Stimulated activated CD8-positive, alpha-beta memory T cell treated with anti-CD3 and anti-CD28 coated beads, Interleukin-4, amount 100 ng/mL, for 1 hour (primary cell): ENCODE results near the gene ALOX15.
"Not testable (repeated sequence)": the region's sequence is repeated elsewhere in the genome, so short reads cannot be mapped to it uniquely, and the experiment has no call there.

Source experiments
- DNase-seq, 2 donors: peaks; one replicate each; pipeline ENCODE4 v3.0.0-alpha.2; 2020; ENCODE audit warnings: low read depth in 2 of 2, low spot score in 1 of 2

The ALOX15 gene

DNA sequence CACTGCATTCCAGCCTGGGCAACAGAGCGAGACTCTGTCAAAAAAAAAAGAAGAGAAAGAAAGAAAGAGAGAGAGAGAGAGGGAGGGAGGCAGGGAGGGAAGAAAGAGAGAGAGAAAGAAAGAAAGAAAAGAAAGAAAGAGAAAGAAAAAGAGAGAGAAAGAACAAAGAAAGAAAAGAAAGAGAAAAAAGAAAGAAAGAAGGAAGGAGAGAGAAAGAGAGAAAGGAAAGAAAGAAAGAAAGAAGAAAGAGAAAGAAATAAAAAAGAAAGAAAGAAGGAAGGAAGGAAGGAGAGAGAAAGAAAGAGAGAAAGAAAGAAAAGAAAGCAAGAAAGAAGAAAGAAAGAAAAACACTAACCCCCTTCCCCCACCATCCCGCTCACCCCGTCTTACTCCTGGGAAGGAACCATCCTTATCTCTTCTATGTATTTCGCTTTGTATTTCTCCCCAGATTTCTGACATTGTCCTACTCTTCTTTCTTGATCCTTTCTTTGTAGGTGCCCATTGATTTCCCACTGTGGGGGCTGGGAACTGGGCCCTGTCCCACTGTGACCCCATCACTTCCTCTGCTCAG, 20.9 kb downstream of the ALOX15 start:
- no peak for DNase-seq

DNA sequence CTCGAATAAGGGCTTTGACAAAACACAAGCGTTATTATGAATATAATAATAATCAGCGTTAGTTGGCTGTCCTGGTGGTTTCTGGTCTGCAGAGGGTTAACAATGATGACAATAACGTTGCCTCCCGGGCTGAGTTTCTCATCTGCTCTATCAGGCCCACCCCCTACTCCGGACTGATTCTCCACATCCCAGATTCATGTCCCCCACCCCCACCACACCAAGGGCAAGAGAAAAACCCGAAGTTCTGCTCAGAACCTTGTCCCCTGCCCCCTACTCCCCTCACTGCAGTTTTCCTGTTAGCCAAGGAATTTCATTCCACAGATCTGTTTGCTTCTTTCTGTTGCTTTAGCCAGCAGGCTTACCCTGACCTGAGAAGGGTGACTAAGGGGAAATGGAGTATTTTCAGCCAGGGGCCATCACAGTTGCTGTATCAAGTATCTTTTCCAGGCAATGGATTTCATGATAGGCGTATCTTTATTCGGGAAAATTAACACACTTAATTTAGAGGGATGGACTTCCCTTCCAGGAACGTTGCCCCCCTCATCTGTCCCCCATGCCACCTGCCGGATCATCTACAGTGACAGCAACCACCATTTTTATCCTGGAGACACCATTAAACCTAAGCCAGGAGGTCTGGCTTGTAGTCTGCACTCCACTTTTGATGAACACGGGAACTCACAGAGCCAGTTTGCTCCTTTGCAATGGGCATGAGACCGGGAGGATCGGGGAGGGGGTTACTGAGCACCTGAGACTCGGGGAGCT, 23.7 kb downstream of the ALOX15 start:
- no peak for DNase-seq

DNA sequence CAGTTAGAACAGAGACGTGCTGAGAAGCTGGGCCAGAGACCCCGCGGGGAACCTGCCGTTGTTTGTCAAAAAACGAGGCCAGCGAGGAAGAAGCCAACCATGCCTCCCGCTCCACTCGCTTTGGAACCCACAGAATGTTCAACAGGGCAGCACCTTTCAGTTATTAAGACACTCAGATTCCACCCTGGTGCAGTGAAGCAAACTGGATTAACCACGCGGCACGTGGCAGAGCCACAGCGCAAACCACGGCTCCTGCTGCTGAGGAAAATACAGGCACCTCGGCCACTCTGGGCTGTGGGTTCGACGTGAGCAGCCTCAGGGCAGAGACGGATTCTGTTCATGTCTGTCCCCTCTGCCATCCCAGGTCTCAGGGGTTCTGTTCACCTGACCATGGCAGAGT, 24.4 kb downstream of the ALOX15 start:
- no peak for DNase-seq

DNA sequence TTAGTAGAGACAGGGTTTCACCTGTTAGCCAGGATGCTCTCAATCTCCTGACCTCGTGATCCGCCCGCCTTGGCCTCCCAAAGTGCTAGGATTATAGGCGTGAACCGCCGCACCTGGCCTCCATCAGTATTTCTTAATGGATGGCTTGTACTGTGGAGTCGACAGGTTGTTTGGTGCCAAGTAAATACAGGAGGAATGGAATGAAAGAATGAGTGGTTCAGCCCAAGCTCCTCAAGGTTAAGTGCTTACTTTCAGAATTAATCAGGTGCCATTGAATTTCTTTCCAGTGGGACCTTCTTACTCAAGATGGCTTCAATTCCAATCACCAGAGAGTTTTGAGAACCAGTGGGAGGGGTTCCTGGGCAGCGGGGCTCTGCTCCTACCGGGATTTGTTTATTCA, 25.0 kb downstream of the ALOX15 start:
- DNase-seq: no peak

DNA sequence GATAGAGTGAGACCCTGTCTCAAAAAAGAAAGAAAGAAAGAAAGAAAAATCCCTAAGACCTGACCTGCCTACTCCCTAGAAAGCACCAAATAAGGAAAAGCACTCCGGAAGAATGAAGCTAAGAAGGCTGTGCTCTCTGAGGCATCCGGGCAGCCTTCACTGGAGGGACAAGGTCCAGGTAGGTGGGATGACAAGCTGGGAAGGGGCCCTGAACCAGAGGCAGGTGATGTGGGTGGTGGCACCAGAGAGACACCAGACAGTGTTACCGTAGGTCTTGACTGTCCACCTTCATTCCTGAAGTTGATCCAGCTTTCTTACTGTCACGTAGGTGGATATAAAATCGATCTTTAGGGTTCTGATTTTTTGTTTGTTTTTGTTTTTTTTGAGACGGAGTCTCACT, 30.8 kb downstream of the ALOX15 start:
- no peak for DNase-seq

- DNase-seq: no peak
Measured at GRCh38 chr17:4610162-4610561, 31.3 kb downstream of the ALOX15 start.

- no peak for DNase-seq
Measured at GRCh38 chr17:4609761-4610160, 31.7 kb downstream of the ALOX15 start.

DNA sequence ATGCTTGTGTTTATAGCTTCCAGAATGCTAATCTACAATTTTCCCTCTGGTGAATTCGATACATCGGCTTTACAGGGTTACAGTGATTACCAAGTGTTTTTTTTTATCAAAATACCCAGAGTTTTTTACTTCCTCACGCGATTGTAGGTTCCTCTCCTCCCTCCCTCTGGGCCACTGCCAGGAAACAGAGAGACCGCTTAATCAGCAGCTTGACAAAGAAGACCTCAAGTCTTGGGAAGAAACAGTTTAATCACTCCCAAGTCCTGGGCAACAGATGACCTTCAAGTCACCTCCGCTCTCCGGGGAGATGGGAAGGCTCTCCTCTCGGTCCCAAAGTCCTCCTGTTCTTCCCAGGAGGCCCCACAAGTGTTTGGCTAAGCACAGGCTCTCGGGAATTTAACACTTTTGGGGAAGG, 33.7 kb downstream of the ALOX15 start:
- no peak for DNase-seq

- DNase-seq: no peak
Measured at GRCh38 chr17:4607261-4607741, 34.2 kb downstream of the ALOX15 start.

- no peak for DNase-seq
Measured at GRCh38 chr17:4605826-4606225, 35.7 kb downstream of the ALOX15 start.

DNA sequence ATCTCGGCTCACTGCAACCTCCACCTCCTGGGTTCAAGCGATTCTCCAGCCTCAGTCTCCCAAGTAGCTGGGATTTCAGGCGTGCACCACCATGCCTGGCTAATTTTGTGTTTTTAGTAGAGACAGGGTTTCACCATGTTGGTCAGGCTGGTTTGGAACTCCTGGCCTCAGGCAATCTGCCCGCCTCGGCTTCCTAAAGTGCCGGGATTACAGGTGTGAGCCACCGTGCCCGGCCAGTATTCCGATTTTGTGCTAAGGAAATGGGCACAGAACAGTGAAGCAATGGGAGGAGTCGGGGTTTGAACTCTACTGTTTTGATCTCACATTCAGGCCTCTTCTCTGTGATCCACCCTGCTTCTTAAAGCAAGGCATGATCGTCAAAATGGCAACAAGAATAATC, 36.7 kb downstream of the ALOX15 start:
- not testable (repeated sequence) for DNase-seq

DNA sequence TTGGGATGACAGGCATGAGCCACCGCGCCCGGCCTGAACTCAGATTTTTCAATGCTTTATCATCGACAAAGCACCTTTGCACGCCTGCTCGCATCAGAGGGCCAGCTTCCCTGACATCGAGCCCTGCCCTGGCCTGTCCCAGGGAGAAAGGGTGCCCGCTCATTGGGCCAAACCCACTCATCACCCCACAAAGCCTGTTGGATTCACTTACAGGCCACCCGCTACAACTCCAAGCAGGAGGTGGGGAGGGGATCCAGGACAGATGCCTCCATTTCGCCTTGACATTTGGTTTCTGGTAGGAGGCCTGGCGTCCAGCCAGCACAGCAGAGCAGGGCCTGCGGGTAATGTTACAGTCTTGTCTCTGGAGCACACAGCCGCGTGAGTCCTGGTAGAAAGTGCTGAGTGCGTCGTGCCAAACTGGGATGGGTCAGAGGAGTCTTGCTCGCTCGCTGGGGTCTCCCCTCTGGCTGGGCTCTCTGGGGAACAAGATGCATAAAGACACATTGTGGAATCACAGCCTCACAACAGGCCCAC, 37.3 kb downstream of the ALOX15 start:
- DNase-seq: no peak

DNA sequence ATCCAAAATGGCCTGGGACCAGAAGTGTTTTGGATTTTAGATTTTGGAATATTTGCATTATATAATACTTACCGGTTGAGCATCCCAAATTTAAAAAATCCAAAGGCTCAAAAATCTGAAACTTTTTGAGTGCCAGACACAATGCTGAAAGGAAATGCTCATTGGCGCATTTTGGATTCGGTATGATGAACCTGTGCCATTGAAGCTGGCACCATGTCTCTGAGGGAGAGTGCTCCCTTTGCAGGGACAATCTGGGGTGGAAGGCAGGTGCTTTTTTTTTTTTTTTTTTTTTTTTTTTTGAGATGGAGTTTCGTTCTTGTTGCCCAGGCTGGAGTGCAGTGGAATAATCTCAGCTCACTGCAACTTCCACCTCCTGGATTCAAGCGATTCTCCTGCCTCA, 39.4 kb downstream of the ALOX15 start:
- no peak for DNase-seq

DNA sequence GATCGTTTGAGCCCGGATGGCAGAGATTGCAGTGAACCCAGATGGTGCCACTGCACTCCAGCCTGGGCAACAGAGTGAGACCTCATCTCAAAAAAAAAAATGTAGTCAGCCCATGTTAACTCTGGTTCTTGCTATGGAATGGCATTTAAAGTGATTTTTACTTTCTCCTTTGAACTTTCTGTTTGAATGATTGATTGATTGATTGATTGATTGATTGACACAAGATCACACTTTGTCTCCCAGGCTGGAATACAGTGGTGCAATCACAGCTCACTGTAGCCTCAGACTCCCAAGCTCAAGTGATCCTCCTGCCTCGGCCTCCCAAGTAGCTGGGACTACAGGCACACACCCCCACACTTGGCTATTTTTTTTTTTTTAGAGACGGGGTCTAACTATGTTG, 40.2 kb downstream of the ALOX15 start:
- no peak for DNase-seq

DNA sequence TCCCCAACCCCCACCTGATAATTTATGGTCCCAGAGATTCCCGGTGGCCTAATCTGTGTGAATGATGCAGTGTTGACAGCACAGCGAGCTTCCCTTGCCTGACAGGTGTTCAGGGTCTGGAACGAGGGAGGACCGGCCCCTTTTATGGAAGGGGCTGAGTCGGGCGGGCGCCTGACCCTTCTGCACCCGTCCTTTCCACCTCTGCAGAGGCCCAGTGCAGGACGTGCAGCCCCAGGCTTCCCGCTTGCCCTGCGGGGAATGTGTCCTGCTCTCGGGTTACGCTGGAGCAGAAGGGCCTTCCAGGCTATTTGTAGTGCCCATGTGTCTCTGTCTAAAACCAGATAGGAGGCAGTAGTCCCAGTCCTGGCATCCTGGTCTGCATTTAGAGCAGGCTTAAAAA, 40.9 kb downstream of the ALOX15 start:
- DNase-seq: no peak

DNA sequence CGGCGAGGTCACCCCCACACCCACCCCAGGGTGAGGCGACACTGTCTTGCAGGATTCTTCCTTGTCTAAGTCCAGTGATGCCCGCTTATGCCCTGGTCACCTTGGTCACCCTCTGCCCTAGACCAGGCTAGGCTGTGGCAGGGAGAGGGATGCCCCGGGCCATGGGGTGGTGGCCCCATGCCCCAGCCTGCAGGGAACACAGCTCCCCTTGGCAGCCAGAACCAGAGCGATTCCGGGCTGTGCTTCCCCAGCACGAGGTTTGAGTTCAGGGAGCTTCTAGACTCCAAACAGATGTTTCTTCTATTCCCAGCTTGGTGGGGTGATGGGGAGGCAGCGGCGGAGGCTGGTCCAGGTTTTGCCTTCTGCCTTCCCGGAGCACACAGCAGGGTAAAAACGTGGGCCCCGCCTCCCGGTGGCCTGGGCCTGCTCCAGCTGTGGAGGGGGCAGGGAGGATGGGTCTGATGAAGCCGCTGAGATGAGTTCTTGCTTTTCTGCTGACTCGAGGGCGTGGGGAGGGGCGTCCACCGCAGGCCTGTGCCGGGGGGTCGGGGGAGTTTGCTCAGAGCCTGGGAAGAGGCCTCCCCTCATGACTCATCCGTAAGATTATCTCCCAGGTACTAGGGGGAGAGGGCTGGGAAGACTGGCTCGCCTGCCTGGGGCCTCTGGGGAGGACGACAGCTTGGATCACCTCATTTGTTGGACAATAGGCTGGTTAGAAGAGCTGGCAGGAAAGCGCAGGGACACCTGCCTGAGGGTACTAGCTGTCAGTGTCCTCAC, 41.8 kb downstream of the ALOX15 start:
- DNase-seq: no peak

GRCh38 chr17:4598776-4599504, 42.5 kb downstream of the ALOX15 start:
- DNase-seq: no peak

GRCh38 chr17:4597975-4598374, 43.5 kb downstream of the ALOX15 start:
- DNase-seq: no peak

DNA sequence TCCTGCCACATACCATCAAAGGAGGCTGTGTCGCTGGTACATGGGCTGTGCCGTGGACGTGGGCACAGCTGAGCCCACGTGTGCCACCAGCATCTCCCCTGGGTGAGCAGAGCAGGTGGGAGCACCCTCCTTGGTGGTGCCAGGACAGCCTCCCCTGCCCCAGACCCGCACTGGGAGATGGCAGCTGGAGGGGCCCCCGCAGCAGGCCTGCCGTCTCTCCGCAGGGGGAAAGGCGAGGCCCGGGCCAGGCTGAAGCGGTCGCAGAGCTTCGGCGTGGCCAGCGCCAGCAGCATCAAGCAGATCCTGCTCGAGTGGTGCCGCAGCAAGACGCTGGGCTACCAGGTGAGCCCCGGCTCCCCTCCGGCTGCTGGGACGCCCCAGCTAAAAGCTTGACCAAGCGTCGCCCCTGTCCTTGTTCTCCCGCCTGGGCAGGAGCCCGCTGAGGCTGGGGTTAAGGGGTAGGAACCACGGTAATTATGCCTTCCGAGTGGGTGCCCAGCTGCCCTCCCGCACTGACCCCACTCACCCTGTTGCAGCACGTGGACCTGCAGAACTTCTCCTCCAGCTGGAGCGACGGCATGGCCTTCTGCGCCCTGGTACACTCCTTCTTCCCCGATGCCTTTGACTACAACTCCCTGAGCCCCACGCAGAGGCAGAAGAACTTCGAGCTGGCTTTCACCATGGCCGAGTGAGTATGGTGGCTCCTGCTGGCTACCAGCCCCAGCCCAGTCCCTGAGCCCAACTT, 44.7 kb downstream of the ALOX15 start:
- no peak for DNase-seq

GRCh38 chr17:4595685-4596342, 45.7 kb downstream of the ALOX15 start:
- DNase-seq: not testable (repeated sequence)
